Lung (tissue), 12 donors: ENCODE measurements around the gene OTUD1. TPM values are rescaled to one million over a fixed set of nuclear protein-coding genes. Genes with fewer than 3 reads are reported as not detected.
A peak's percentile ranks its signal among the peaks of the same experiment; 100 is the strongest.

ENCODE experiments used
- ATAC-seq: fragments of 200-7000 bp; cut with Tn5 transposase; one replicate; pipeline ENCODE4 v1.9.1; 2020; ENCODE audit warnings: moderate number of reproducible peaks; ENCODE audit not compliant: insufficient read depth, low FRiP score
- DNase-seq, 3 donors: peaks; one replicate each; pipeline ENCODE4 v3.0.0-alpha.2; 2013 to 2017
- H3K27ac ChIP-seq, 2 donors: one replicate each; pipeline ENCODE4 v1.5.1; 2013; ENCODE audit warnings: mild to moderate bottlenecking in 2 of 2, moderate library complexity in 2 of 2, control low read depth in 1 of 2, inconsistent platforms in 1 of 2, low read depth in 1 of 2, low read length in 1 of 2
- H3K27me3 ChIP-seq, 3 donors: one replicate each; pipeline ENCODE4 v1.5.1; 2013; ENCODE audit warnings: low read length in 2 of 3; ENCODE audit not compliant: control insufficient read depth in 3 of 3, insufficient read depth in 3 of 3
- H3K36me3 ChIP-seq, 4 donors: one replicate each; pipeline ENCODE4 v1.5.1; 2013; ENCODE audit warnings: low read length in 4 of 4, mild to moderate bottlenecking in 1 of 4, moderate library complexity in 1 of 4; ENCODE audit not compliant: control insufficient read depth in 4 of 4, insufficient read depth in 4 of 4
- H3K4me1 ChIP-seq, 5 donors: one replicate each; pipeline ENCODE4 v1.5.1; 2013; ENCODE audit warnings: low read length in 5 of 5, mild to moderate bottlenecking in 2 of 5, moderate library complexity in 1 of 5; ENCODE audit not compliant: control insufficient read depth in 5 of 5, insufficient read depth in 5 of 5
- H3K4me3 ChIP-seq: one replicate; pipeline ENCODE4 v1.5.1; 2013; ENCODE audit warnings: mild to moderate bottlenecking, control low read depth, moderate library complexity
- H3K9ac ChIP-seq, 2 donors: one replicate each; pipeline ENCODE4 v1.5.1; 2013; ENCODE audit warnings: low read length in 2 of 2, control low read depth in 1 of 2; ENCODE audit not compliant: insufficient read depth in 1 of 2
- H3K9me3 ChIP-seq, 4 donors: one replicate each; pipeline ENCODE4 v1.5.1; 2013; ENCODE audit warnings: low read length in 3 of 4, mild to moderate bottlenecking in 1 of 4, moderate library complexity in 1 of 4; ENCODE audit not compliant: control insufficient read depth in 4 of 4, insufficient read depth in 3 of 4
- CTCF ChIP-seq: IDR thresholded peaks from 2 replicates; pipeline ENCODE4 v1.5.1; 2012; ENCODE audit warnings: mild to moderate bottlenecking; ENCODE audit errors: control extremely low read depth, extremely low read depth
- WGBS, 2 donors: extraction: QIAGEN DNeasy Blood & Tissue Kit; methylation state at CpG; one replicate each; pipeline ENCODE4 v1.1.7; 2013; 5-methylcytosine and 5-hydroxymethylcytosine counted together
- polyA plus RNA-seq, 2 donors: library from polyadenylated mRNA; stranded (reverse); fragments of 200-250 nt; gene quantifications; one replicate each; pipeline ENCODE4 v1.2.1, GENCODE V29; 2013
- total RNA-seq, 2 donors: library from RNA; depleted of rRNA in 1 of 2; stranded (reverse); fragments of >200 nt in 1 of 2; gene quantifications; one replicate each; pipeline ENCODE4 v1.2.1, GENCODE V29; 2014 to 2021
- donor health status: control.
- donor health status: control.
- donor health status: Bipolar disorder and iron deficiency.
- donor health status: healthy.
- donor health status: DM: yes; HTN: yes; CAD: no.

OTUD1 gene
- total and polyA plus RNA-seq, 4 donors, result 10.3 to 24.9 (median 18.2) TPM

- H3K4me1 ChIP-seq, result peaks cover 0 to 18% (median 0%) of the 10 kb centered on the region in 5 donors
- H3K27ac ChIP-seq, result no peak overlapping the region
- H3K4me3 ChIP-seq, result no peak overlapping the region
- TF ChIP-seq CTCF, result no peak
- peaks cover 0 to 6% (median under 1%) of the 10 kb centered on the region in 4 donors for H3K36me3 ChIP-seq
- ATAC-seq (no peak), DNase-seq (peak in 1 of 3 donors; percentile 16)
- 60 to 64% methylated on average over 7 of the region's 7 CpGs for WGBS, 2 donors
- H3K9ac ChIP-seq, result no peak overlapping the region
- no peaks in the 10 kb centered on the region for H3K27me3 ChIP-seq
- H3K9me3 ChIP-seq, result no peaks in the 10 kb centered on the region
Measured at GRCh38 chr10:23448802-23449570, 10.1 kb downstream of the OTUD1 start.

GRCh38 chr10:23452033-23452655, 13.3 kb downstream of the OTUD1 start:
- DNase-seq, result no peak
- TF ChIP-seq CTCF, result no peak
- H3K9ac ChIP-seq, result no peak overlapping the region
- peak overlapping the region in 1 of 2 donors; percentile 6 for H3K27ac ChIP-seq
- H3K9me3 ChIP-seq, result no peaks in the 10 kb centered on the region
- no peak overlapping the region for H3K4me3 ChIP-seq
- H3K36me3 ChIP-seq, result no peaks in the 10 kb centered on the region
- peaks cover 0 to 7% (median 0%) of the 10 kb centered on the region in 5 donors for H3K4me1 ChIP-seq
- no peaks in the 10 kb centered on the region for H3K27me3 ChIP-seq
- no peak for ATAC-seq
- WGBS, 2 donors, result 75 to 77% methylated on average over 4 of the region's 4 CpGs

- Histone ChIP-seq H3K9ac (no peak overlapping the region), H3K4me3 (no peak overlapping the region), H3K36me3 (no peaks in the 10 kb centered on the region), H3K27ac (no peak overlapping the region), H3K9me3 (no peaks in the 10 kb centered on the region), H3K27me3 (no peaks in the 10 kb centered on the region), H3K4me1 (peaks cover 0 to 4% (median 0%) of the 10 kb centered on the region in 5 donors)
- no peak for TF ChIP-seq CTCF
- ATAC-seq, result no peak
- no peak for DNase-seq
- WGBS, 2 donors, result 77 to 94% methylated on average over 4 of the region's 4 CpGs
Measured at GRCh38 chr10:23453465-23453864, 14.6 kb downstream of the OTUD1 start.
